H1 (cell line): ENCODE results near the gene CWC15. TPM values are rescaled to one million over a fixed set of nuclear protein-coding genes. Genes with fewer than 3 reads are reported as not detected.

Experiments used
- E2F6 ChIP-seq: IDR thresholded peaks from 2 replicates; pipeline ENCODE4 v1.6.1; 2012; ENCODE audit warnings: inconsistent platforms
- JUN ChIP-seq: IDR thresholded peaks from 2 replicates; pipeline ENCODE4 v1.6.1; 2011; ENCODE audit warnings: low read depth, mild to moderate bottlenecking, improper control_type of control experiment, low read length
- JUND ChIP-seq: IDR thresholded peaks from 2 replicates; pipeline ENCODE4 v1.6.1; 2011; ENCODE audit warnings: mild to moderate bottlenecking, improper control_type of control experiment, low read length
- SP2 ChIP-seq: IDR thresholded peaks from 2 replicates; pipeline ENCODE4 v1.6.1; 2012; ENCODE audit warnings: mild to moderate bottlenecking, low read length, inconsistent platforms
- polyA plus RNA-seq, 7 experiments: library from polyadenylated mRNA; depleted of rRNA in 3 of 7; stranded (reverse) in 5 of 7; unstranded in 2 of 7; fragments of >200 nt in 5 of 7; fragments of 200-250 nt in 2 of 7; gene quantifications; 1 replicate in 5 of 7; 2 replicates in 1 of 7; 4 replicates in 1 of 7; pipeline versions ENCODE4 v1.2.1 to v1.2.3, GENCODE V29; 2011 to 2013; ENCODE audit warnings: missing spikeins in 2 of 7, mixed read lengths in 2 of 7
- total RNA-seq: library from RNA; stranded (reverse); fragmentation: NEBNext Ultra II Directional; extraction: Animal tissue kit (Norgen Biotek cat#: 25700); gene quantifications from 2 replicates; pipeline ENCODE4 v1.2.1, GENCODE V29; 2021
- TF ChIP-seq, protein P1 (sequence below): fragments of 300-600 bp; sonication (generic); IDR thresholded peaks from 2 replicates; pipeline ENCODE4 v1.7.1; 2012; ENCODE audit warnings: low read length, moderate library complexity, mild to moderate bottlenecking, inconsistent platforms; ENCODE audit not compliant: insufficient replicate concordance

CWC15 gene
- total and polyA plus RNA-seq, 2 of the 8 experiments (the other 6 are each of a cell fraction or from before 2014, with no cell fraction given) = 15.7 to 59.4 TPM

GRCh38 chr11:94946812-94947211 is 26.5 kb downstream of the CWC15 start (continued):
- TF ChIP-seq, protein P1, sequence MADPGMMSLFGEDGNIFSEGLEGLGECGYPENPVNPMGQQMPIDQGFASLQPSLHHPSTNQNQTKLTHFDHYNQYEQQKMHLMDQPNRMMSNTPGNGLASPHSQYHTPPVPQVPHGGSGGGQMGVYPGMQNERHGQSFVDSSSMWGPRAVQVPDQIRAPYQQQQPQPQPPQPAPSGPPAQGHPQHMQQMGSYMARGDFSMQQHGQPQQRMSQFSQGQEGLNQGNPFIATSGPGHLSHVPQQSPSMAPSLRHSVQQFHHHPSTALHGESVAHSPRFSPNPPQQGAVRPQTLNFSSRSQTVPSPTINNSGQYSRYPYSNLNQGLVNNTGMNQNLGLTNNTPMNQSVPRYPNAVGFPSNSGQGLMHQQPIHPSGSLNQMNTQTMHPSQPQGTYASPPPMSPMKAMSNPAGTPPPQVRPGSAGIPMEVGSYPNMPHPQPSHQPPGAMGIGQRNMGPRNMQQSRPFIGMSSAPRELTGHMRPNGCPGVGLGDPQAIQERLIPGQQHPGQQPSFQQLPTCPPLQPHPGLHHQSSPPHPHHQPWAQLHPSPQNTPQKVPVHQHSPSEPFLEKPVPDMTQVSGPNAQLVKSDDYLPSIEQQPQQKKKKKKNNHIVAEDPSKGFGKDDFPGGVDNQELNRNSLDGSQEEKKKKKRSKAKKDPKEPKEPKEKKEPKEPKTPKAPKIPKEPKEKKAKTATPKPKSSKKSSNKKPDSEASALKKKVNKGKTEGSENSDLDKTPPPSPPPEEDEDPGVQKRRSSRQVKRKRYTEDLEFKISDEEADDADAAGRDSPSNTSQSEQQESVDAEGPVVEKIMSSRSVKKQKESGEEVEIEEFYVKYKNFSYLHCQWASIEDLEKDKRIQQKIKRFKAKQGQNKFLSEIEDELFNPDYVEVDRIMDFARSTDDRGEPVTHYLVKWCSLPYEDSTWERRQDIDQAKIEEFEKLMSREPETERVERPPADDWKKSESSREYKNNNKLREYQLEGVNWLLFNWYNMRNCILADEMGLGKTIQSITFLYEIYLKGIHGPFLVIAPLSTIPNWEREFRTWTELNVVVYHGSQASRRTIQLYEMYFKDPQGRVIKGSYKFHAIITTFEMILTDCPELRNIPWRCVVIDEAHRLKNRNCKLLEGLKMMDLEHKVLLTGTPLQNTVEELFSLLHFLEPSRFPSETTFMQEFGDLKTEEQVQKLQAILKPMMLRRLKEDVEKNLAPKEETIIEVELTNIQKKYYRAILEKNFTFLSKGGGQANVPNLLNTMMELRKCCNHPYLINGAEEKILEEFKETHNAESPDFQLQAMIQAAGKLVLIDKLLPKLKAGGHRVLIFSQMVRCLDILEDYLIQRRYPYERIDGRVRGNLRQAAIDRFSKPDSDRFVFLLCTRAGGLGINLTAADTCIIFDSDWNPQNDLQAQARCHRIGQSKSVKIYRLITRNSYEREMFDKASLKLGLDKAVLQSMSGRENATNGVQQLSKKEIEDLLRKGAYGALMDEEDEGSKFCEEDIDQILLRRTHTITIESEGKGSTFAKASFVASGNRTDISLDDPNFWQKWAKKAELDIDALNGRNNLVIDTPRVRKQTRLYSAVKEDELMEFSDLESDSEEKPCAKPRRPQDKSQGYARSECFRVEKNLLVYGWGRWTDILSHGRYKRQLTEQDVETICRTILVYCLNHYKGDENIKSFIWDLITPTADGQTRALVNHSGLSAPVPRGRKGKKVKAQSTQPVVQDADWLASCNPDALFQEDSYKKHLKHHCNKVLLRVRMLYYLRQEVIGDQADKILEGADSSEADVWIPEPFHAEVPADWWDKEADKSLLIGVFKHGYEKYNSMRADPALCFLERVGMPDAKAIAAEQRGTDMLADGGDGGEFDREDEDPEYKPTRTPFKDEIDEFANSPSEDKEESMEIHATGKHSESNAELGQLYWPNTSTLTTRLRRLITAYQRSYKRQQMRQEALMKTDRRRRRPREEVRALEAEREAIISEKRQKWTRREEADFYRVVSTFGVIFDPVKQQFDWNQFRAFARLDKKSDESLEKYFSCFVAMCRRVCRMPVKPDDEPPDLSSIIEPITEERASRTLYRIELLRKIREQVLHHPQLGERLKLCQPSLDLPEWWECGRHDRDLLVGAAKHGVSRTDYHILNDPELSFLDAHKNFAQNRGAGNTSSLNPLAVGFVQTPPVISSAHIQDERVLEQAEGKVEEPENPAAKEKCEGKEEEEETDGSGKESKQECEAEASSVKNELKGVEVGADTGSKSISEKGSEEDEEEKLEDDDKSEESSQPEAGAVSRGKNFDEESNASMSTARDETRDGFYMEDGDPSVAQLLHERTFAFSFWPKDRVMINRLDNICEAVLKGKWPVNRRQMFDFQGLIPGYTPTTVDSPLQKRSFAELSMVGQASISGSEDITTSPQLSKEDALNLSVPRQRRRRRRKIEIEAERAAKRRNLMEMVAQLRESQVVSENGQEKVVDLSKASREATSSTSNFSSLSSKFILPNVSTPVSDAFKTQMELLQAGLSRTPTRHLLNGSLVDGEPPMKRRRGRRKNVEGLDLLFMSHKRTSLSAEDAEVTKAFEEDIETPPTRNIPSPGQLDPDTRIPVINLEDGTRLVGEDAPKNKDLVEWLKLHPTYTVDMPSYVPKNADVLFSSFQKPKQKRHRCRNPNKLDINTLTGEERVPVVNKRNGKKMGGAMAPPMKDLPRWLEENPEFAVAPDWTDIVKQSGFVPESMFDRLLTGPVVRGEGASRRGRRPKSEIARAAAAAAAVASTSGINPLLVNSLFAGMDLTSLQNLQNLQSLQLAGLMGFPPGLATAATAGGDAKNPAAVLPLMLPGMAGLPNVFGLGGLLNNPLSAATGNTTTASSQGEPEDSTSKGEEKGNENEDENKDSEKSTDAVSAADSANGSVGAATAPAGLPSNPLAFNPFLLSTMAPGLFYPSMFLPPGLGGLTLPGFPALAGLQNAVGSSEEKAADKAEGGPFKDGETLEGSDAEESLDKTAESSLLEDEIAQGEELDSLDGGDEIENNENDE = no peak
- TF ChIP-seq JUN = no peak
- no peak for TF ChIP-seq E2F6
- TF ChIP-seq SP2 = no peak
- TF ChIP-seq JUND = no peak
